ENCODE measurements around the gene KCNIP2. TPM values are rescaled to one million over a fixed set of nuclear protein-coding genes. Genes with fewer than 3 reads are reported as not detected.

KCNIP2 gene
- total RNA-seq, 1 experiment from 2014 or later = 8.5 TPM

DNA sequence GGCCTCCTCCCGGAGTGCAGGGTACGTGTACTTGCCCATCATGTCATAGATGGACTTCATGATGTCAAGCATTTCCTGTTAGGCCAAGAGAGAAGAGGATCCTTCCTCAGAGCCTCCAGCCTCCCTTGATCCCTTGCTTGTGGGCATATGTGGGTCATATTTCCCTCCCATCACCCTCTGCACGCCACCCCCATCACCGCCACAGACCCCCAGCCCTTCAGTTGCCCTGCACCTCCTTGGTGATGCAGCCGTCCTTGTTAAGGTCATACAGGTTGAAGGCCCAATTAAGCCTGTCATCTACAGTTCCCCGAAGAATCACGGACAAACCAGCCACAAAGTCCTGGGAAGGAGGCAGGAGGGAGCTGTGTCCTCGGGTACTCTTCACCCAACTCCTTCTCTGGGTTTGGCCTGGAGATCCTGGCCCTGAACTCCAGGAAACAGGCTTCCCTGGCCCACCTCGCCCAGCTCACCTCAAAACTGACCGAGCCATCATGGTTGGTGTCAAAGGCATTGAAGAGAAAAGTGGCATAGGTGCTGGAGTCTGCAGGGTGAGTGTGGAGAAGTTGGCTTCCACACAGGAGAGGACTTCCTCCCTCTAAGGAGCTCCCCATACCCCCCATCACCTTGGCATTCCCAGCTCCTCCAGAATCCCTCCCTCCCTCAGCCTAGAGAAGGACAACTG, 15.5 kb downstream of the KCNIP2 start:
- H3K27ac ChIP-seq (ENCODE audit: low read depth, low read length) = no peak overlapping the region
- H3K9me3 ChIP-seq (ENCODE audit: control insufficient read depth in 1 of 2, insufficient read depth in 1 of 2, low read depth in 1 of 2, low read length in 2 of 2) = no peaks in the 10 kb centered on the region
- H2AFZ ChIP-seq (ENCODE audit: low read depth, low read length, poor library complexity, severe bottlenecking) = no peak overlapping the region
- H3K4me2 ChIP-seq (ENCODE audit: low read length) = no peak overlapping the region
- RAD21 ChIA-PET (ENCODE audit: low non-redundant PET in 1 of 2, low total read pairs in 2 of 2, uncharacterized antibody in 2 of 2, unreplicated experiment in 2 of 2) = no interaction called here
- H3K9me2 ChIP-seq (ENCODE audit: insufficient read depth) = no peaks in the 10 kb centered on the region
- H3K79me2 ChIP-seq (ENCODE audit: insufficient read depth, low read length) = no peaks in the 10 kb centered on the region
- no peaks in the 10 kb centered on the region for H3K36me3 ChIP-seq (ENCODE audit: control insufficient read depth in 1 of 2, insufficient read depth in 2 of 2, low read length in 2 of 2)
- H3K4me1 ChIP-seq (ENCODE audit: control insufficient read depth in 1 of 2, insufficient read depth in 2 of 2, low read length in 2 of 2) = peaks cover 17 to 23% of the 10 kb centered on the region in 2 experiments
- CTCF ChIA-PET = interaction anchor here (0.8 to 1.3 kb wide), 4 partner anchors 9 to 225 kb away, joined by 3 to 4 read pairs (median 3); partner anchors contain the start of gene OGA
- H3K27me3 ChIP-seq (ENCODE audit: insufficient read depth, low read length) = no peaks in the 10 kb centered on the region
- ATAC-seq = no peak
- intact Hi-C loops (cut with micrococcal nuclease) = no loop called here
- no peaks in the 10 kb centered on the region for H4K20me1 ChIP-seq (ENCODE audit: insufficient read depth)
- H3K9ac ChIP-seq (ENCODE audit: low read length) = no peak overlapping the region
- DNase-seq (ENCODE audit: low read depth, low spot score) = no peak
- POLR2A ChIA-PET = interaction anchor here (0.9 to 1.4 kb wide), 3 partner anchors 8 to 10 kb away, joined by 3 to 5 read pairs (median 5); partner anchors contain the start of gene OGA
- BruUV-seq (replicated peaks) = no TSS peak
- no peak overlapping the region for H3K4me3 ChIP-seq (replicated peaks in 1 of 2; ENCODE audit: low read depth in 1 of 2, low read length in 2 of 2)
- TF ChIP-seq CEBPB (IDR thresholded peaks at IDR 0.05; ENCODE audit: low read depth) (no peak), EZH2phosphoT487 (IDR thresholded peaks at IDR 0.05; ENCODE audit: borderline replicate concordance) (no peak), FOSL1 (IDR thresholded peaks at IDR 0.05; ENCODE audit: low read depth) (no peak), JUND (IDR thresholded peaks at IDR 0.05) (no peak), SRF (IDR thresholded peaks at IDR 0.05; ENCODE audit: low read depth) (no peak), TCF7L2 (IDR thresholded peaks at IDR 0.05; ENCODE audit: borderline replicate concordance, extremely low read depth, insufficient read depth, insufficient read length) (no peak), SIN3A (IDR thresholded peaks at IDR 0.05; ENCODE audit: low read depth) (no peak), YY1 (IDR thresholded peaks at IDR 0.05; ENCODE audit: extremely low read depth, insufficient replicate concordance, low read depth, low read length) (no peak), EGR1 (IDR thresholded peaks at IDR 0.05; ENCODE audit: low read depth) (no peak), ELF1 (IDR thresholded peaks at IDR 0.05; ENCODE audit: borderline replicate concordance, low read depth) (no peak), SP1 (IDR thresholded peaks at IDR 0.05; ENCODE audit: low read depth) (no peak), ZFX (IDR thresholded peaks at IDR 0.05) (no peak), RAD21 (IDR thresholded peaks at IDR 0.05; ENCODE audit: low read depth) (no peak), POLR2AphosphoS5 (IDR thresholded peaks at IDR 0.05; ENCODE audit: low read depth, low read length) (no peak), POLR2A (IDR thresholded peaks at IDR 0.05; ENCODE audit: borderline replicate concordance, extremely low read depth, insufficient read depth, insufficient read length) (no peak)
- TF ChIP-seq, protein P1, sequence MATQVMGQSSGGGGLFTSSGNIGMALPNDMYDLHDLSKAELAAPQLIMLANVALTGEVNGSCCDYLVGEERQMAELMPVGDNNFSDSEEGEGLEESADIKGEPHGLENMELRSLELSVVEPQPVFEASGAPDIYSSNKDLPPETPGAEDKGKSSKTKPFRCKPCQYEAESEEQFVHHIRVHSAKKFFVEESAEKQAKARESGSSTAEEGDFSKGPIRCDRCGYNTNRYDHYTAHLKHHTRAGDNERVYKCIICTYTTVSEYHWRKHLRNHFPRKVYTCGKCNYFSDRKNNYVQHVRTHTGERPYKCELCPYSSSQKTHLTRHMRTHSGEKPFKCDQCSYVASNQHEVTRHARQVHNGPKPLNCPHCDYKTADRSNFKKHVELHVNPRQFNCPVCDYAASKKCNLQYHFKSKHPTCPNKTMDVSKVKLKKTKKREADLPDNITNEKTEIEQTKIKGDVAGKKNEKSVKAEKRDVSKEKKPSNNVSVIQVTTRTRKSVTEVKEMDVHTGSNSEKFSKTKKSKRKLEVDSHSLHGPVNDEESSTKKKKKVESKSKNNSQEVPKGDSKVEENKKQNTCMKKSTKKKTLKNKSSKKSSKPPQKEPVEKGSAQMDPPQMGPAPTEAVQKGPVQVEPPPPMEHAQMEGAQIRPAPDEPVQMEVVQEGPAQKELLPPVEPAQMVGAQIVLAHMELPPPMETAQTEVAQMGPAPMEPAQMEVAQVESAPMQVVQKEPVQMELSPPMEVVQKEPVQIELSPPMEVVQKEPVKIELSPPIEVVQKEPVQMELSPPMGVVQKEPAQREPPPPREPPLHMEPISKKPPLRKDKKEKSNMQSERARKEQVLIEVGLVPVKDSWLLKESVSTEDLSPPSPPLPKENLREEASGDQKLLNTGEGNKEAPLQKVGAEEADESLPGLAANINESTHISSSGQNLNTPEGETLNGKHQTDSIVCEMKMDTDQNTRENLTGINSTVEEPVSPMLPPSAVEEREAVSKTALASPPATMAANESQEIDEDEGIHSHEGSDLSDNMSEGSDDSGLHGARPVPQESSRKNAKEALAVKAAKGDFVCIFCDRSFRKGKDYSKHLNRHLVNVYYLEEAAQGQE (IDR thresholded peaks at IDR 0.05; ENCODE audit: low read depth) = no peak
- TF ChIP-seq, protein P2, sequence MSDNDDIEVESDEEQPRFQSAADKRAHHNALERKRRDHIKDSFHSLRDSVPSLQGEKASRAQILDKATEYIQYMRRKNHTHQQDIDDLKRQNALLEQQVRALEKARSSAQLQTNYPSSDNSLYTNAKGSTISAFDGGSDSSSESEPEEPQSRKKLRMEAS (IDR thresholded peaks at IDR 0.05) = no peak
- TF ChIP-seq, protein P3, sequence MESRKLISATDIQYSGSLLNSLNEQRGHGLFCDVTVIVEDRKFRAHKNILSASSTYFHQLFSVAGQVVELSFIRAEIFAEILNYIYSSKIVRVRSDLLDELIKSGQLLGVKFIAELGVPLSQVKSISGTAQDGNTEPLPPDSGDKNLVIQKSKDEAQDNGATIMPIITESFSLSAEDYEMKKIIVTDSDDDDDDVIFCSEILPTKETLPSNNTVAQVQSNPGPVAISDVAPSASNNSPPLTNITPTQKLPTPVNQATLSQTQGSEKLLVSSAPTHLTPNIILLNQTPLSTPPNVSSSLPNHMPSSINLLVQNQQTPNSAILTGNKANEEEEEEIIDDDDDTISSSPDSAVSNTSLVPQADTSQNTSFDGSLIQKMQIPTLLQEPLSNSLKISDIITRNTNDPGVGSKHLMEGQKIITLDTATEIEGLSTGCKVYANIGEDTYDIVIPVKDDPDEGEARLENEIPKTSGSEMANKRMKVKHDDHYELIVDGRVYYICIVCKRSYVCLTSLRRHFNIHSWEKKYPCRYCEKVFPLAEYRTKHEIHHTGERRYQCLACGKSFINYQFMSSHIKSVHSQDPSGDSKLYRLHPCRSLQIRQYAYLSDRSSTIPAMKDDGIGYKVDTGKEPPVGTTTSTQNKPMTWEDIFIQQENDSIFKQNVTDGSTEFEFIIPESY (IDR thresholded peaks at IDR 0.05; ENCODE audit: extremely low read depth, insufficient replicate concordance, low read length) = no peak
- TF ChIP-seq, protein P4, sequence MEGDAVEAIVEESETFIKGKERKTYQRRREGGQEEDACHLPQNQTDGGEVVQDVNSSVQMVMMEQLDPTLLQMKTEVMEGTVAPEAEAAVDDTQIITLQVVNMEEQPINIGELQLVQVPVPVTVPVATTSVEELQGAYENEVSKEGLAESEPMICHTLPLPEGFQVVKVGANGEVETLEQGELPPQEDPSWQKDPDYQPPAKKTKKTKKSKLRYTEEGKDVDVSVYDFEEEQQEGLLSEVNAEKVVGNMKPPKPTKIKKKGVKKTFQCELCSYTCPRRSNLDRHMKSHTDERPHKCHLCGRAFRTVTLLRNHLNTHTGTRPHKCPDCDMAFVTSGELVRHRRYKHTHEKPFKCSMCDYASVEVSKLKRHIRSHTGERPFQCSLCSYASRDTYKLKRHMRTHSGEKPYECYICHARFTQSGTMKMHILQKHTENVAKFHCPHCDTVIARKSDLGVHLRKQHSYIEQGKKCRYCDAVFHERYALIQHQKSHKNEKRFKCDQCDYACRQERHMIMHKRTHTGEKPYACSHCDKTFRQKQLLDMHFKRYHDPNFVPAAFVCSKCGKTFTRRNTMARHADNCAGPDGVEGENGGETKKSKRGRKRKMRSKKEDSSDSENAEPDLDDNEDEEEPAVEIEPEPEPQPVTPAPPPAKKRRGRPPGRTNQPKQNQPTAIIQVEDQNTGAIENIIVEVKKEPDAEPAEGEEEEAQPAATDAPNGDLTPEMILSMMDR (IDR thresholded peaks at IDR 0.05 in 2 of 3, conservative IDR thresholded peaks at IDR 0.05 in 1 of 3; ENCODE audit: borderline replicate concordance in 1 of 3, insufficient read depth in 1 of 3, low read depth in 2 of 3, low read length in 2 of 3) = no peak
- TF ChIP-seq, protein P5, sequence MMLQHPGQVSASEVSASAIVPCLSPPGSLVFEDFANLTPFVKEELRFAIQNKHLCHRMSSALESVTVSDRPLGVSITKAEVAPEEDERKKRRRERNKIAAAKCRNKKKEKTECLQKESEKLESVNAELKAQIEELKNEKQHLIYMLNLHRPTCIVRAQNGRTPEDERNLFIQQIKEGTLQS (IDR thresholded peaks at IDR 0.05) = no peak

Measured in HCT116 (cell line).